Skin epidermis (tissue), 12 donors: Measurements from ENCODE around the gene ANTKMT.

Experiments
- H3K27ac ChIP-seq, 21 experiments: fragments of 200-600 bp; sonication (generic) in 11 of 21; one replicate each; pipeline ENCODE4 v1.5.0; 2020; ENCODE audit warnings: mild to moderate bottlenecking in 3 of 21, inconsistent platforms in 2 of 21, moderate library complexity in 2 of 21
- H3K4me3 ChIP-seq, 7 experiments: fragments of 200-600 bp; sonication (generic) in 2 of 7; one replicate each; pipeline ENCODE4 v1.5.0; 2020; ENCODE audit warnings: inconsistent platforms in 2 of 7, mild to moderate bottlenecking in 2 of 7, moderate library complexity in 1 of 7

Gene ANTKMT

GRCh38 chr16:694863-695354 lies 26.0 kb upstream of the ANTKMT start:
- peak overlapping the region in 16 of 21 experiments; percentile 19 to 78 (median 60) for H3K27ac ChIP-seq
- H3K4me3 ChIP-seq: peak overlapping the region; percentile 15 to 51 (median 33)

GRCh38 chr16:695355-696089 lies 25.4 kb upstream of the ANTKMT start:
- Histone ChIP-seq H3K4me3 (peak overlapping the region; percentile 15 to 51 (median 33)), H3K27ac (peak overlapping the region in 15 of 21 experiments; percentile 38 to 76 (median 66))

DNA sequence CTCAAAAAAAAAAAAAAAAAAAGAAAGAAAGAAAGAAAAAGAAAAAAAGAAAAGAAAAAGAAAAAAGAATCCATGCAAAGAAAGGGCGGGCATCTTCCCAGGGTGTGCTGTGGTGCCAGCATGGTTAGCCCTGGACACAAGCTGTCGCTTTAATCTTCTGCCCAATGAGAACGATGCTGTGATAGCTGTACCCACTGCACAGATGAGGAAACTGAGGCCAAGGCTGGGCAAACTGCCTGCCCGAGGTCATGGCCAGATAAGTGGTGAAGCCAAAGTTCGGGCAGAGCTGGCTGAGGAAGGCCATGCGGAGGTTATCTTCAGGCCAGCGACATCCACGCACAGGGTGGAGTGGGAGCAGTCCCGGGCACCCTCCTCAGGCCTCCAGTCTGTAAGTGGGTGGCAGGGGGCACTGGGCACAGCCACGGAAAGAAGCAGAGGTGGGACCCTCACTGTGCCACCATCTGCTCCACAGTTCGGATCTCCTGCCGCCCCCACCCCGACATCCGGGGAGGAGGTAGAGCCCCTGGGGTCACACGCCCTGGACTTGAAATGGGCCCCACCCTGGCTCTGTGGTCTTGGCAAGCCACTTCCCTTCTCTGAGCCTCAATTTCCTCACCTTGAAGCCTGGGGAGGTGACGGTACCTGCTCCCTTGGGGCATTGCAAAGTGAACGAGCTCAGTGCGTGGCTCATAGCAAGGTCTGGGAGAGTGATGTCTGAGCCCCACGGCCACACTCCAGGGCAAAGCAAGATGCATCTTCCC lies 21.9 kb upstream of the ANTKMT start:
- Histone ChIP-seq H3K4me3 (no peak overlapping the region), H3K27ac (no peak overlapping the region)

- Histone ChIP-seq H3K4me3 (no peak overlapping the region), H3K27ac (no peak overlapping the region)
These were observed 20.0 kb upstream of the ANTKMT start for GRCh38 chr16:700684-701584.

GRCh38 chr16:702341-702740 lies 18.6 kb upstream of the ANTKMT start:
- no peak overlapping the region for H3K4me3 ChIP-seq
- no peak overlapping the region for H3K27ac ChIP-seq

DNA sequence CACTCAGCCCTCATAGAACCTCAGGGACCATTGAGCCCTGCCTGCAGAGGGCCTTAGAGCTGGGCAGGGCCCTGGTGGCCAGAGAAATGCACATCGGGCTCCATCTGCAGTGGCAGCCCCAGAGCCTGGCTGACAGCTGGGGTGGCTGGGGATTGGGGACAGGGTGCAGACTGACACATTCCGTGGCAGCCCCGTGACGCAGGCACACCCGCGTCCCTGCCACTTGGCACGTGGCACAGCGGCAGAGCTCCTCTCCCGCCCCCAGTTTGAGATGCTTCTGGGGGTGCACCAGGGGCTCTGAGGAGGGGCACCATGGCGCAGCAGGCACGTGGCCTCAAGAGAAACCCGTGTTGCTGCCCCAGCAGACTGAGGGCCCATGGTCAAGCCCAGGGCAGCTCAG lies 17.5 kb upstream of the ANTKMT start:
- H3K4me3 ChIP-seq: no peak overlapping the region
- no peak overlapping the region for H3K27ac ChIP-seq

- Histone ChIP-seq H3K4me3 (no peak overlapping the region), H3K27ac (no peak overlapping the region)
These were observed 16.9 kb upstream of the ANTKMT start for GRCh38 chr16:704047-704446.

GRCh38 chr16:704552-705380 lies 16.2 kb upstream of the ANTKMT start:
- H3K4me3 ChIP-seq: peak overlapping the region in 1 of 7 experiments; percentile 30
- no peak overlapping the region for H3K27ac ChIP-seq

- Histone ChIP-seq H3K27ac (no peak within 1 kb of the TSS), H3K4me3 (peak within 1 kb of the TSS in 1 of 7 experiments; percentile 30)
These were observed 15.3 kb upstream of the ANTKMT start, which contains the start of gene FBXL16 for GRCh38 chr16:705431-706188. Gene FBXL16, minus strand, starts transcription at chr16:705801. Its CDS starts 8,396 bp downstream, at chr16:697405.

DNA sequence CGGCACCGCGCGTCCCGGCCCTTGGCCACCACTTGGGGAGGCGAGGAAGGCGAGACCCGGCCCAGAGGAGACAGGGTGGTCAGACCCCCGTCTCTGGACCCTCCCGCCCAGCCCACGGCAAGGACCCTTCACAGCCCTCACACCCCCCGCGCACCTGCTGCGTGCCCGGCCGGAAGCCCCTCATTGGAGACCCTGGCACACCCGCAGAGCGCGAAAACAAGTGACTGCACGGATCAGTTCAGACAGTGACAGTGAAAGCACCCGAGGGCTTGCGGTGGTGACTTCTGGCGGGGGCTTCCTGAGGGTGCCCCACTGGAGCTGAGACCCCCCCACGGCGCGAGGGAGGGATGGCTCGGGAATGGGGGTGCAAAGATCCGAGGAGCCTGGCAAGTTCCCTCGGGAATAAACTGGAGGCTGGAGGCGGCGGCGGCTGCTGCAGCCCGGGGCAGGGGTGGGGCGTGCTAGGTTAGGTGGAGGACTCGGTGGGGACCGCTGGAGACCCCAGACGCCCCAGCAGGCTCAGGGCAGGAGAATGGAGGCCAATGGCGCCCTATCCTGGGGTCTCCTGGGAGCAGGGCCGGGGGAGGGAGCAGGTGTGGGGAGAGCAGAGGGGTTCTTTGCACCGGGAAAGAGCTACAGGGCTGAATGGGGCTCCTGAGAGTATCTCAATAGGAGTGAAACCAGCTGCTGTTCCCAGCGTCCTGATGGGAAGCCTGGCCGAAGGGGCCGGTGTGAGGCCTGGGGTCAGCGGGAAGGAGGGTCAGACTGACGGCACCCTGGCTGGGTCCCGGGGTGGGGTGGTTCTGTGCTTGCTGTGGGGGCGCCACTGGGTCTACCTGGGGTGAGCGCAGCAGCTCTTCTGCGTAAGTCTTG lies 14.5 kb upstream of the ANTKMT start:
- H3K4me3 ChIP-seq: peak overlapping the region in 1 of 7 experiments; percentile 25
- H3K27ac ChIP-seq: no peak overlapping the region

DNA sequence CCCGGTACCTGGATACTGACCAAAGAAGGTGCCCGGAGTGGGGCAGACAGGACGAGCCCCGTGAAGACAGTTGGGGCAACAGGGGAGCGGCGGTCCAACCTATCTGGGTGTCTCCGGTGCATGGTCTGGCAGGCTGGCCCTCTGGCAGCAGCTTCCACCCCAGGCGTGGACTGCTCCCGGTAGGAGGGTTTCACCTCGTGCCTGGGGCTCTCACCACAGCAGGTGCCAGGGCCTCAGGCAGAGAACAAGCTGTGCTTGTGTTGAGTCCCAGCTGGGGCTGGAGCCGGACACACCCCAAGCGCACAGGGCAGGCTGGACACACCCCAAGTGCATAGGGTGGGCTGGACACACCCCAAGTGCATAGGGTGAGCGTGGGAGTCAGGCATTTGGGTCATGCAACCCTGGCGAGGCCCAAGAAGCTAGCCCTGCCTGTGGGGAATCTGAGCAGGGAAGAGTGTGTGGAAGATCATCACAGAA lies 13.8 kb upstream of the ANTKMT start:
- H3K27ac ChIP-seq: no peak overlapping the region
- H3K4me3 ChIP-seq: no peak overlapping the region

- no peak overlapping the region for H3K4me3 ChIP-seq
- H3K27ac ChIP-seq: no peak overlapping the region
These were observed 12.9 kb upstream of the ANTKMT start for GRCh38 chr16:708019-708418.

DNA sequence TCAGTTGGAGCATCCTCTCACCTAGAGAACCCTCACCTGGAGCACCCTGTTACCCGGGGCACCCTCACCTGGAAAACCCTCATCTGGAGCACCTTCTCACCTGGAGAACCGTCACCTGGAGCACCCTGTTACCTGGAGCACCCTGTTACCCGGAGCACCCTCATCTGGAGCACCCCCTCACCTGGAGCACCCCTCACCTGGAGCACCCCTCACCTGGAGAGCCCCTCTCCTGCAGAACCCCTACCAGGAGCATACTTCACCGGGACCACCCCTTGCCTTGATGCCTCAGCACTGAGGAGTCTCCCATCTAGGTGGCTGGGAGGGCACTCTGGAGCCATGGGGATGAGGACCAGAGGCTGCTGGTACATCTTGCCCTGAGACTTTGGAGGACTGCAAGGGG lies 12.0 kb upstream of the ANTKMT start:
- H3K27ac ChIP-seq: no peak overlapping the region
- no peak overlapping the region for H3K4me3 ChIP-seq

DNA sequence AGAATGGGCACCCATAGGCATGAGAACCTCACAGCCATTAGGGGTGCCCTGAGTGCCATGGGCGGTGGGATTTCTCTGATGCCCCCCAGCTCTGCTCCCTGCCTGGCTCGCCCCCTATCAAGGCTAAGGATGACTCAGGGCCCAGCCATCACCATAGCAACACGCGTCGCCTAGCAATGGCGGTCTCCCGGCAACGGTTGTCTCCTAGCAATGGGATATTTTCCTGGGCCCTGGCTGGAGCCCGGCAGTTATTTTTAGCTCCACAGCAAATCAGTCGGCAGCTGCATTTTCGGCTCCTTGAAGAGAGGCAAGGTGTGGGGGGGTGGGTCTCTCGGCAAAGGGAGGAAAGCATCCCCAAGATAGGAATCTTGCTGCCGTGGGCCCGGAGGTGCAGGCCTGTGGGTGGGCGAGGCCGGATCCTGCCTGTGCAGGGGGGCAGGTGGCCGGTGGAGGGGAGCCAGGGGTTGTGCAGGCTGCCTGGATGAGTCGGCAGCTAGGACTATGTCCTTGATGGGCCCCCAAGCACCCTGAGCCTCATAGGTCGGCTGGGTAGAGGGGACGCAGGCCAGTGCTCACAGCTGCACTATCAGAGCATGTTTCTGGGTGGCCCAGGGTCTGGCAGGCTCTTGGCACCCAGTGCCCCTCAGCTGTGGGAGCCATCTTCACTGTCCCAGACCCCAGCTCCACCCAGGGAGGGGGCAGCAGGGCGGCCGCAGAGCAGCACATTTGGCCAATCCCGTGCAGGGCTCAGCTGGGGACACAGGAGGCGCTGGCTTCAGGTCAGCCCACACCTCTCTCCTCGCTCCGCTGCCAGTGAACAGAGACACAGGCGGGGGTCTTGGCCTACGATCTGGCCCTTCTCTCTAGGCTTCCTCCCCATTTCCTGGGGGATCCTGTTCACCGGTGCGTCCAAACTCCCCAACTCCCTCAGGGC lies 11.1 kb upstream of the ANTKMT start:
- no peak overlapping the region for H3K4me3 ChIP-seq
- H3K27ac ChIP-seq: no peak overlapping the region

DNA sequence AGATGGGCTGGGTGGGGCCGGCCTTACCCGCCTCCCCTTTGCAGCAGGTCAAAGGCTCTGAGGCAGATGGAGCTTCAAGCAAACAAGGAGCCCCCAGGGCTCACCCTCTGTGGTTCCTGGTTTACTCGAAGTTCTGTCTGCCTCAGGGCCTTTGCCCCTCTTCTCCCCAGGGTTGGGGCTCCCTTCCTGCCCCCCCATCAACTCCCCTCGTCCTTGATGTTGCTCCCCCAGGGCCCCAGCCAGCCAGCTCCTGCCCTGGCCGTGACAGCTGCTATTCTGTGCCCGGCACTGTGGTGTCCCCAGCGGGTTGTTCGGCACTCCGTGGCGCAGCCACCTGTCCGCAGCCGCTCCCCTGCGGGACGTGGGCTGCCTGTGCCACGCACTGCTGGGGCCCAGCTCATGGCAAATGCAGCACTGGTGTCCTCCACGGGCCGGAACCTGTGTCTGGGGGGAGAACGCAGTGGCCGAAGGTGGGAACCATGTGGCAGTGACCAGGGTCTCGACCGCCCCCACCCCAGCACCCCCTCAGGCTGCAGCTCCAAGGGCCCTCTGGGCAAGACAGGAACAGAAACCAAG lies 10.4 kb upstream of the ANTKMT start:
- H3K27ac ChIP-seq: no peak overlapping the region

GRCh38 chr16:711084-711483 lies 9.9 kb upstream of the ANTKMT start:
- no peak overlapping the region for H3K27ac ChIP-seq

More for the DNA sequence above, 10.4 kb upstream of the ANTKMT start:
- no peak overlapping the region for H3K4me3 ChIP-seq

More at GRCh38 chr16:711084-711483, 9.9 kb upstream of the ANTKMT start:
- no peak overlapping the region for H3K4me3 ChIP-seq
